Thoracic aorta (tissue), 2 donors: ENCODE measurements around the gene PKNOX2. TPM values are rescaled to one million over a fixed set of nuclear protein-coding genes. Genes with fewer than 3 reads are reported as not detected.

Source experiments
- ATAC-seq: fragments of 150-250 bp; one replicate; pipeline ENCODE4 v1.8.0; 2017; ENCODE audit warnings: low read depth; ENCODE audit not compliant: insufficient number of reproducible peaks, low FRiP score
- DNase-seq: peaks from one replicate; pipeline ENCODE4 v3.0.0-alpha.2; 2020; ENCODE audit warnings: low spot score
- H3K27ac ChIP-seq, 2 donors: fragments of 200-600 bp; sonication (generic); 1 replicate in 1 of 2; 2 replicates in 1 of 2; pipeline ENCODE4 v1.5.1; 2016; ENCODE audit warnings: mild to moderate bottlenecking in 2 of 2, moderate library complexity in 2 of 2
- H3K27me3 ChIP-seq: fragments of 200-600 bp; sonication (generic); replicated peaks from 2 replicates; pipeline ENCODE4 v1.6.0; 2016; ENCODE audit warnings: mild to moderate bottlenecking; ENCODE audit not compliant: insufficient read depth
- H3K36me3 ChIP-seq: fragments of 200-600 bp; sonication (generic); one replicate; pipeline ENCODE4 v1.5.1; 2016
- H3K4me1 ChIP-seq, 2 donors: fragments of 200-600 bp; sonication (generic); 1 replicate in 1 of 2; 2 replicates in 1 of 2; pipeline versions ENCODE4 v1.5.1 to v1.6.0; 2016; ENCODE audit warnings: low read depth in 2 of 2, mild to moderate bottlenecking in 1 of 2; ENCODE audit not compliant: control insufficient read depth in 1 of 2
- H3K4me3 ChIP-seq: fragments of 200-600 bp; sonication (generic); 2 replicates; pipeline ENCODE4 v1.5.1; 2016; ENCODE audit warnings: mild to moderate bottlenecking
- H3K9me3 ChIP-seq: fragments of 200-600 bp; sonication (generic); 2 replicates; pipeline ENCODE4 v1.5.1; 2016
- total RNA-seq, 2 donors: library from RNA; depleted of rRNA; stranded (reverse); fragments of >200 nt; gene quantifications; one replicate each; pipeline versions ENCODE4 v1.1.0 to v1.2.3, GENCODE V29; 2016
- TF ChIP-seq, protein P1 (sequence below): fragments of 200-600 bp; sonication (generic); IDR thresholded peaks from one replicate; pipeline ENCODE4 v1.5.1; 2019; ENCODE audit warnings: antibody characterized with exemption

PKNOX2 gene
- total RNA-seq, 2 donors from 2014 or later: 1.4 to 9.2 TPM

DNA sequence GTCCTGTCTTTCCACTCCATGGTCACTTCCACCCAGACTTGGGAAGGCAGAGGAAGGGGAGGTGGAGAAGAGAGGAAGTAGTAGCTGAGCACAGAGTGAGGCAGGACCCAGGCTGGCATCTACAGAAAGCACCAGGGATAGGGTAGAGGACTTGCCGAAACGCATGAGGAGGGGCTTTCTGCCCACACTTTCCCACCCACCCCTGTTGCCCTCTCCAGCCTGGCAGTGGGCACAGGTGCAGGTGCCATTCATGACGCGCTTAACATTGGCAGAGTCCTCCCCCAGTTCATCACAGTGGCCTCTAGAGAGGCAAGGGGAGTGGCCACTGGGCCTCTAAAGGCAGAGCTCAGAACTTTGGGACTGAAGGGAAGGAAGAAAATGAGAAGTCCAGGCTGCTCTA, 249.6 kb downstream of the PKNOX2 start:
- Histone ChIP-seq H3K9me3 (no peaks in the 10 kb centered on the region), H3K4me1 (no peaks in the 10 kb centered on the region), H3K27ac (no peak overlapping the region), H3K36me3 (no peaks in the 10 kb centered on the region), H3K27me3 (no peaks in the 10 kb centered on the region), H3K4me3 (no peak overlapping the region)
- no peak for ATAC-seq
- DNase-seq: no peak
- TF ChIP-seq, protein P1, sequence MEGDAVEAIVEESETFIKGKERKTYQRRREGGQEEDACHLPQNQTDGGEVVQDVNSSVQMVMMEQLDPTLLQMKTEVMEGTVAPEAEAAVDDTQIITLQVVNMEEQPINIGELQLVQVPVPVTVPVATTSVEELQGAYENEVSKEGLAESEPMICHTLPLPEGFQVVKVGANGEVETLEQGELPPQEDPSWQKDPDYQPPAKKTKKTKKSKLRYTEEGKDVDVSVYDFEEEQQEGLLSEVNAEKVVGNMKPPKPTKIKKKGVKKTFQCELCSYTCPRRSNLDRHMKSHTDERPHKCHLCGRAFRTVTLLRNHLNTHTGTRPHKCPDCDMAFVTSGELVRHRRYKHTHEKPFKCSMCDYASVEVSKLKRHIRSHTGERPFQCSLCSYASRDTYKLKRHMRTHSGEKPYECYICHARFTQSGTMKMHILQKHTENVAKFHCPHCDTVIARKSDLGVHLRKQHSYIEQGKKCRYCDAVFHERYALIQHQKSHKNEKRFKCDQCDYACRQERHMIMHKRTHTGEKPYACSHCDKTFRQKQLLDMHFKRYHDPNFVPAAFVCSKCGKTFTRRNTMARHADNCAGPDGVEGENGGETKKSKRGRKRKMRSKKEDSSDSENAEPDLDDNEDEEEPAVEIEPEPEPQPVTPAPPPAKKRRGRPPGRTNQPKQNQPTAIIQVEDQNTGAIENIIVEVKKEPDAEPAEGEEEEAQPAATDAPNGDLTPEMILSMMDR: no peak

DNA sequence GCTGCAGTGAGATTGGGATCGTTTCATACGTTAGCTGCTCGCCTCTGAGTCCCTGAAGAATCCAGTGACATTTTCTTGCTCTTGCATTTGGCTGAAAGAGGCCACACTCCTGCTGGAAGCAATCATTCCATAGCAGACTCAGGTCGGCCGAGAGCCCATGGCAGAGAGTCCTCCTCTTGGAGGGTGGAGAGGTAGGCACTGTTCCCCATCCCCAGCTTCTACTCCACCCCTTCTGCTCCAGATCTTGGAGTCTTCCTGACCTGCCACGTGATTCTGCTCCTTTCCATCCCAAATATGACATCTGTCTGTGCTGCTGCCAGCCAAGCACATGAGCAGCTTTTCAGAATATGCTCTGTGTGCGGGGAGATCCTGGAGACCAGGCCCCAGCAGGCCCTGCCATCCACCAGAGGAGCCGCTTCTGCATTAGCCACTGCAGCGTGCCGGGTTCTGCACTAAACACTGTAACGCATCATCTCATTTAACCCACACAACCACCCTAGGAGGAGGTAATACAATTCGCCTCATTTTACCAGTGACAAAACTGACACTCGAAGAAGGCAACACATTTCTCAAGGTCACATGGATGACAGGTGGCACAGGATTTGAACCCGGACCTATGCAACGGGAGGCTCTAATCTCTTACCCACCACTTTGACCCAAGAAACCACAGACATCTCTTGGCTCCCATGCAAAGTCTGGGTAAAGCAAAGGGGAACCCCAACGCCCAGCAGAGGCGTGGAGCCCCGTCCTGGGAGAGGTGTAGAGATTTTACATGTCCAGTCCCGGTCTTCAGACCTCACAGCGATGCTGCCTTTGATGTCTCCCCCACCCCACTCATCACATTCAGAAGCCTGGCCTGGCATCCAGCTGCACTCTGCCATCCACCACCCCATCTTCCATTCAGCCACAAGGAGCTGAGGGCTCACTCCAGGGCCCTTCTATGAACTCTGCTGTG, 252.7 kb downstream of the PKNOX2 start:
- Histone ChIP-seq H3K9me3 (no peaks in the 10 kb centered on the region), H3K27me3 (no peaks in the 10 kb centered on the region), H3K4me3 (no peak overlapping the region), H3K27ac (no peak overlapping the region), H3K36me3 (no peaks in the 10 kb centered on the region), H3K4me1 (no peaks in the 10 kb centered on the region)
- DNase-seq (no peak), ATAC-seq (no peak)
- TF ChIP-seq, protein P1: no peak

DNA sequence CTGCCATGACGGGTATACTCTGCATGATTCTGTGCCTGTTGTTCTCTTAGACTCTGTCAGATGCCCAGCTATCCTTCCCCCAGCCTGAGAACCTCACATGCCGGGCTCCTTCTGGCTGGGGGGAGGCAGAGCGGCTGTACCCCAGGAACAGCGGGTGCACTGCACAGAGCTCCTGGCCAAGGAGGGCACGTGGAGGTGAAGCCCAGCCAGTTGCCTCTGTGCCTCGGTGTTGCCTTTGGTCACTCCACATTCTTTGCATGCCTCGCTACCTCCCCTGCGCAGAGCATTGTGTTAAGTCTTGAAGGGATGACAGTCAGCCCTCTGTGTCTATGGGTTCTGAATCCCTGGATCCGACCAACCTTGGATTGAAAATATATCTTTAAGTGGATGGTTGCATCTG, 253.8 kb downstream of the PKNOX2 start:
- DNase-seq: no peak
- TF ChIP-seq, protein P1: no peak
- Histone ChIP-seq H3K36me3 (no peaks in the 10 kb centered on the region), H3K27me3 (no peaks in the 10 kb centered on the region), H3K4me1 (no peaks in the 10 kb centered on the region), H3K27ac (no peak overlapping the region), H3K4me3 (no peak overlapping the region), H3K9me3 (no peaks in the 10 kb centered on the region)
- no peak for ATAC-seq

DNA sequence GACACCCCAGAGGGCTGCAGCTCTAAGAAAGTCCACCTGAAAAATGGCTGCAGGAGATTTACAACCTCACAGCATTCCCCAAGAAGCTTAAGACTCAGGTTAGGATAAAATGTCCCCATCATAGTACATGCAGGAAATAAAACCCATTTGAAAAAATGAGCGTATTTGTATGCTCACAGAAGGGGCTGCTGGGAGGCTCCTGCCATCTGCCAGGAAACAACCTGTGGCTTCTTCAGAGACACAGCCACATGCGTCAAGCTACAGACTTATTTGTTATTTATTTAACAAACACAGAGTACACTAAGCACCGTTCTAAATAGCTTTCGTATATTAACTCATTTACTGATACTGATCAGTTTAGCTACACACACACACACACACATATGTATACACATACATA, 258.1 kb downstream of the PKNOX2 start:
- H3K4me3 ChIP-seq: no peak overlapping the region
- H3K9me3 ChIP-seq: no peaks in the 10 kb centered on the region
- H3K36me3 ChIP-seq: no peaks in the 10 kb centered on the region
- H3K27ac ChIP-seq: no peak overlapping the region
- ATAC-seq (no peak), DNase-seq (no peak)
- TF ChIP-seq, protein P1: no peak
- no peaks in the 10 kb centered on the region for H3K27me3 ChIP-seq
- H3K4me1 ChIP-seq: peaks cover 0 to 11% of the 10 kb centered on the region in 2 donors

DNA sequence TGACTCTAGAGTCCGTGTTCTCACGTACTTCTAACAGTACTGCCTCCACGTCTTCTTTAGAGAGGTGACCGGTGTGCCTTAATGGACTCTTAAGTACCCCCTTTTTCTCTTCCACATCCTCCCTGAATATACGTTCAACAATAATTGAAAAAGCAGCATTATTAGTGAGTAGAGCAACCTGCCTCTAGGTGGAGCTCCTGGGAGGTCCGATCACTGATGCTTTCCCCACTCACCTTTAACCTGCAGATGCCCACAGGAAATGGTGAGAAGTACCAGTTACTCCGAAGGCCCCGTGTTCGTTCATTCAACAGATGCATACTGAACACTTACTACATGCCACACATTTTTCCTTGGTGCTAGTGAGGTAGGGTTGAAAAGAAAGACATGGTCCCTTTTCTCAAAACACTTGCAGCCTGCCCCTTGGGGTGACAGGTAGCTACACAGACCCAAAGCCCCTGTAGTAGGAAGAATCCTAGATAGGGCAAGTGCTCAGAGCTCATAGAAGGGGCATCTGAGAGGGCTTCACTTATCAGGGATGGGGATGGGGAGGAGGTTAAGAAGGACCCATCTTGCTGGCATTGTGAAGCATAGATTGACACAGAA, 258.8 kb downstream of the PKNOX2 start:
- no peak for ATAC-seq
- no peaks in the 10 kb centered on the region for H3K9me3 ChIP-seq
- H3K4me1 ChIP-seq: peaks cover 0 to 11% of the 10 kb centered on the region in 2 donors
- no peak overlapping the region for H3K27ac ChIP-seq
- H3K4me3 ChIP-seq: no peak overlapping the region
- H3K27me3 ChIP-seq: no peaks in the 10 kb centered on the region
- H3K36me3 ChIP-seq: no peaks in the 10 kb centered on the region
- TF ChIP-seq, protein P1: no peak
- no peak for DNase-seq
